Measurements from ENCODE around the gene EFHD2.
"Not testable (repeated sequence)": the region's sequence is repeated elsewhere in the genome, so short reads cannot be mapped to it uniquely, and the experiment has no call there.

The EFHD2 gene

GRCh38 chr1:15410884-15411245 is 1.2 kb downstream of the EFHD2 start:
- DNase-seq = no peak

- peak in 17 of 58 donors; percentile 5 to 53 (median 32) for DNase-seq
Observed at GRCh38 chr1:15411593-15412137, 2.0 kb downstream of the EFHD2 start.

- peak in 2 of 58 donors; percentile 40 to 45 for DNase-seq
Observed at GRCh38 chr1:15412175-15412800, 2.6 kb downstream of the EFHD2 start.

DNA sequence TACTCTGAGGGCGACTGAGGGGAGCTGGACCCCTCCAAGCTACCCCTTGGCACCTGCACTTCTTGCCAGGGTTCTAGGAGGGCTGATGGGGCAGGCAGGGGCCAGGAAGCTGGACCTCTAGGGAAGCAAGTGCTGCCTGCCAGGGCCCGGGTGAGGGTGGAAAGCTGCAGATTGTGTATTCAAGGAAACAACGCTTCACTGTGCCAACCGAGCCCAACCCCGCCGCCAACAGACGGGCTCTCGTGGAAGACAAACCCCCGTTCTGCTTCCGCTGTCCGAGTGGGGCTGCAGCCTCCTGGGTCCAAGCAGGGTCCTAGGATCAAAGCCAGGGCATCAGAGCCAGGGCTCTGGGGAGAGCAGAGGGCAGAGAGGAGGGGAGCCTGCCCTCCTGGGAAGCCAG is 3.2 kb downstream of the EFHD2 start:
- peak in 32 of 58 donors; percentile 13 to 60 (median 35) for DNase-seq

DNA sequence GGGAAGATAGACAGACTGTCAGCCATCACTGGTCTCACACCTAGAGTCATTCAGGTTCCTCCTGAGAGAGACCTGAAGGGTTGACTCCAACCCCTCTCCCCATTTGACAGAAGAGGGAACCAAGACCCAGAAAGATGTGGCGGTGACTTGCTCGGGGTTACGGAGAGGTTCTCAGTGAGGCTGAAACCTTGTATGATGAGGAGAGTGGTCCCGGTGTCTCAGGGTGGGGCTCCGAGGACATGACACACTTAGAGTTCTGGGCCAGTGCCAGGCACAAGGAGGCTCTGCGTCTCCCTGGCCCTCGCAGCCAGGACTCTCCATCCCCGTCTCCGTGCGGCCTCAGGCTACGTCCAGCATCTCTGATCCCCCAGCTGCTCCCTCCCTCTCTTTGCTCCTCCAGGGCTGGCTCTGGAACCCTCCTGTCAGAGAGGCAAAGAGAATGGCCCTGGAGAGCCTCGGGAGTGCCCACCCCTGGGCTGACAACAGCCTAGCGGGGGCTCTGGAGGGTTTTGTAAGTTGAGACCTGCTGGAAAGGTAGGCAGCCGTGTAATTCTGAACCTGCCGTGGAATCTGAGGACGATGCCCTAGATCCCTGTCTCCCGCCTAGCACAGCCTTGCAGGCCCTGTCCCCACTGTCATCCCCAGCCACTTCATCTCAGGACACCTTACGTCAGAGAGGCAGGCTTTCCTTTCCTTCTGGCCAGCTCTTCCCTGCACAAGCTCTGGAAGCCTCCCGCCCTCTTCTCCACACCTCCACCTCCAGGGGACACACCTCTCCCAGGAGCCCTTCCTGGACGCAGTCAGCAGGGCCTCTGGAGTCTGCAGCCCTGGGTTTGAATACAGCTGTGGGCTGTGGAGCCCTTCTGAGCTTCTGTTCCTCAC is 4.1 kb downstream of the EFHD2 start:
- DNase-seq = no peak

DNA sequence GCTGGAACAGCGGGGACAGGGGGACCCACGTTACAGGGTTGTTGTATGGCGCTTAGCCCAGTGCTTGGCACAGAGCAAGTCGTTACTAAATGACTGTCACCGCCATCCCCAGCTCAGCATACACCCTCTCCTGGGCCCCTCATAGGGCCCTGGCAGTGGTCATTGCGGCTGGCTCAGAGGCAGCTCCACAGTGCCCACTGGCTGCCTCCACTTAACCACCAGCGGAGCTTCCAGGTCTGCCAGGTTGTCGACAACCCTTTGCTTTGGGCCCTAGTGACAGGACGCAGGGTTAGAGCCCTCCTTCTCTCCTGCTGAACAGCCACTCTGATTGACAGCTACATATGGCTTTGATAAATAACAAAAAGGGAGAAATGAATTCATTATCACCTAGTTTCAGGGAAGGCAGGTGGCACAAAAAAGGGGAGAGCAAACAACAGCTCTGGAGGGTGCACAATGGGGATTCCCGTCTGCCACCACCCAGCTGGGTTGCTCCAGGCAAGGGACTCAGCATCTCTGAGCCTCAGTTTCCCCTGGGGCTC is 4.8 kb downstream of the EFHD2 start:
- DNase-seq = no peak

DNA sequence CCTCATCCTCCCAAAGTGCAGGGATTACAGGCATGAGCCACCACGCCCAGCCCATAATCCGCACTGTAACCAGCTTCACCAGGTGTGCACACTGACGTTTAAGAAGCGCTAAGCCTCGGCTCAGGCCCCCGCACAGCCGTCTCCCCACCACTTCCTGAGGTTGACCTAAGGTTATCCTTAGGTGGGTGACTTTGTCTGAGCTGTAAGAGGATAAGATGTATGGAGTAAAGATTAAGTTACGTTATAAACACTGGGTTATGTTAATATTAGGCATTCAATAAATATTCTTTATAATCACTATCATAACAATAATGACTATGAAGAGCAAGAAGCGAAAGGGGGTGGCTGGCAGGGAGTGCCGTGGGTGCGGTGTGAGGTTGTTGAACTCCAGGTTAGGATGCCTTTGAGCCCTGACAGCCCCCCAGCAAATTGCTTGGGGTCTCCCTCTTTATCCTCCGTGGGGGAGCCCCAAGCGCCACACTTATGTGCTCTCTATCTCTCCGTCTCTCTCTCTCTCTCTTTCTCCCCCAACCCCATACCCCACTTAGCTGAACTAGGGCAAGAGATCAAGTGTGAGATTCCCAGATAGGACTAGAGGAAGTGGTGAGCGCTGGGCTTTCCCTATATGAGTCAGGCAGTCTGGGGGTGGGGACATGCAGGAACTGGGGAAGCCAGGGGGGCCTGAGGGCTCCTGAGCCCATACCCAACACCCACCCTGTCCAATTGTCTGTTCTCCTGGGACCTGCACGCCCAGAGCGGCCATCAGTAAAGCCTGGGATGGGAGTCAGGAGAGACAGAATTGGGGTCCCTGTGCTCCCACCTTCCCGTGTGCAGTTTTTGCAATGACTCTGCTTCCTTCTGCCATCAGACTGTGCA is 7.6 kb downstream of the EFHD2 start:
- DNase-seq = peak in 4 of 58 donors; percentile 9 to 45 (median 28)

- DNase-seq = no peak
Observed at GRCh38 chr1:15418806-15419515, 9.3 kb downstream of the EFHD2 start.

DNA sequence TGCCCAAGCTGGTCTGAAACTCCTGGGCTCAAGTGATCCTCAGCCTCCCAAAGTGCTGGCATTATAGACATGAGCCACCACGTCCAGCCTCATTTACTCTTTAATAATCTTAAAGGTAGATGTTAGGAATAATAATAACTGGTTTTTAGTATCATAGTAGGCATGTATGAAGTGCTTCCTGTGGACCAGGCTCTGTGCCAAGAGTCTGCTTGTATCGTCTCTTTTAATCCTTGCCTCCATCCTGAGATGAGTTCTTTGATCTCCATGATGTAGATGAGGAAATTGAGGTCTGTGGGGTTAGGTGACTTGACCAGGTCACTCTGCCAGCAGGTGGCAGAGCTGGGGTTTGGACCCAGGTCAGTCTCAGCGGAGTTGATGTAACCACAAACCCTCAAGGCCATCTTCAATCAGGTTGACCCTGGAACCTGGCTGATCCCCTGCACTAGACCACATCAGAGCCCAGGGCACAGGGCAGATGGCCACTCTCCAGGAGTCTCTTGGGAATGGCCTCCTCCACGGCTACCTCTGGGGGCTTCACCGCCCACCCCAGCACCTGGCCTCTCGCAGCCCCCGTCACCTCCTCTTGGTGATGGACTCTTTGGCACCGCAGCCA is 11.3 kb downstream of the EFHD2 start:
- DNase-seq = no peak

DNA sequence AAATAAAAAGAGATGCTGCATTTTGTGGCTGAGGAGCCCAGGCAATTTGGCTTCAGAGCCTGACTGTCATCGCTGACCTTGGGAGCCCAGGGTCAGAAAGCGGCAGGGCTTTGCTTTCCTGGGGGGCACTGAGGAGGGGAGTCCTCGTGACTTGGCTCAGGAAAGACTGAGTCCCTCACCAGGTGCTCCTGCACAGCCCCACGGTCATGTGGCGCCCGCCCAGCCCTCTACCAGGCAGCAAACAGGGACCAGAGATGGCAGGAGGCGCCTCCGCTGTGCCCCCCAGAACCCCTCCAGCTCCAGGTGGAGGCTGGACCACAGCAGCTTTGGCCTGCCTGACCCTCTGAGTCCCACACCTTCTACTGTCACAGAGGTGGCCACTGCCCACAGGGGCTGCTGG is 13.2 kb downstream of the EFHD2 start:
- DNase-seq = no peak

DNA sequence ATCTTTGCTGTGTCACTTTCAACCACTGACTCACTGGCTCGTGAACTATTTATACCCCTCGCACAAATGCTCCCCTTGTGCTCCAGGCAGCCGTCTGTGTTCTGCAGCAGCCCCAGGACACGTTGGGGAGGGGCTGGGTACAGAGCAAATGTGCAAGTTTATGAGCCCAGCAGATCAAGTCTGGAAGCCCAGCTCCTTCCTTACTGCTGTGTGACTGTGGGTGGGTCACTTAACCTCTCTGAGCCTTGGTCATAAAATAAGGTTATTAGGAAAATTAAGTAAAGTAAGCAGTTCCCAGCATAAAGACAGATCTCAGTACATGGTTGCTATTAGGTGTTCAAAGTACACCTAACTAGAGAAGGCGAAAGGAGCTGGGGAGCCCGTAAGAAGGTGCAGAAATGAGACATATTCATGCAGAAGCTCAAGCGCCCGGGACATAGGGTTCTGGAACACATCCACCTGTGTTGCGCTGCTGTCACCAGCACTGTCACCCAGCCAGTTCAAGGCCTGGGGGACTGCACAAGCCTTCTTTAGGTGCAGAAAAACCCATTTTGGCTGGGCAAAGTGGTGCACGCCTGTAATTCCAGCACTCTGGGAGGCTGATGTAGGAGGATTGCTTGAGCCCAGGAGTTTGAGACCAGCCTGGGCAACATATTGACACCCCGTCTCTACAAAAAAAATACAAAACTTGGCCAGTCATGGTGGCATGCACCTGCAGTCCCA is 13.8 kb downstream of the EFHD2 start:
- DNase-seq = no peak

GRCh38 chr1:15424146-15424667 is 14.5 kb downstream of the EFHD2 start:
- no peak for DNase-seq

GRCh38 chr1:15424981-15425380 is 15.3 kb downstream of the EFHD2 start:
- no peak for DNase-seq

- no peak for DNase-seq
Observed at GRCh38 chr1:15425521-15425920, 15.8 kb downstream of the EFHD2 start.

- no peak for DNase-seq
Observed at GRCh38 chr1:15425958-15426357, 16.3 kb downstream of the EFHD2 start.

DNA sequence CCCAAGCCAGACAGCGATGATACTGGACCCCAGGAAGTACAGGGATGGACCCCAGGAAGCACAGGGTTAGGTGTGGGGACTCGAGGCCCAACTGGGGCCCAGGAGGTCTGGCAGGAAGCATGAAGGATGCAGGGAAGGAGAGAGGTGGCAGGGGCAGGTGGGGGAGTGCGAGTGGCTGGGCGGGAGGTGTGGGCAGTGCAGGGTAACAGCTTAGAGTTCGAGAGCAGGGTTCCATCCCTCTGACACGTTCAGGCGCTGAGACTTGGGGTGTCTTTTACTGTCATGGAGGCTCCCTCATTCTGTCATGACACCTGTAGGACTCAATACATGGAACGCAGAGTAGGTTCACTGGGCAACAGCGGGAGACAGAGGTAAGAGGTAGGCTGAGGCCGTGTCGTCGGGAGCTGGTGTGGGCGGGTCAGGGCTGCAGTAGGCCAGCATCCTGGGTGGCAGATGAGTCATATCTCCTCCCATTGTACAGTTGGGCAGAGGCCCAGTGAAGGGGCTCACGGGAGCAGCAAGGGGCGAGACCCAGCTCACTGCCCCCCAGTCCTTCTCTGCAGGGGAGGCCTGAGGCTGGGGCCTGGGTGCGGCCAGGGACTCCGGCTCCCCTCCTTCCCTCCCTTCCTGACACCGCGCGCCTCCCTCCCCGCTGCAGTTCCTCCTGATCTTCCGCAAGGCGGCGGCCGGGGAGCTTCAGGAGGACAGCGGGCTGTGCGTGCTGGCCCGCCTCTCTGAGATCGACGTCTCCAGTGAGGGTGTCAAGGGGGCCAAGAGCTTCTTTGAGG is 17.0 kb downstream of the EFHD2 start:
- peak in 3 of 58 donors; percentile 8 to 37 (median 29) for DNase-seq

- DNase-seq = no peak
Observed at GRCh38 chr1:15427280-15427666, 17.6 kb downstream of the EFHD2 start.

DNA sequence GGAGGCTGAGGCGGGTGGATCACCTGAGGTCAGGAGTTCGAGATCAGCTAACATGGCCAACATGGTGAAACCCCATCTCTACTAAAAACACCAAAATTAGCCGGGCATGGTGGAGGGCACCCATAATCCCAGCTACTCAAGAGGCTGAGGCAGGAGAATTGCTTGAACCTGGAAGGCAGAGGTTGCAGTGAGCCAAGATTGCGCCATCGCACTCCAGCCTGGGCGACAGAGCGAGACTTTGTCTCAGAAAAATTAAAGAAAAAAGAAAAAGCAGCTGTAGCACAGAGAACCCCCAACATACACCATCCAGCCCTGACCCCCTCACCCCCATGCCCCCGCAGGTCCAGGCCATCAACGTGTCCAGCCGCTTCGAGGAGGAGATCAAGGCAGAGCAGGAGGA is 18.6 kb downstream of the EFHD2 start:
- DNase-seq = not testable (repeated sequence)
